Astrocyte (in vitro differentiated cells and primary cell): Measurements from ENCODE around the gene FSTL4.

ENCODE experiments used
- EZH2 ChIP-seq: IDR thresholded peaks from 2 replicates; pipeline ENCODE4 v1.6.1; 2012; ENCODE audit warnings: mild to moderate bottlenecking, low read length, inconsistent platforms; ENCODE audit not compliant: insufficient read depth
- TF ChIP-seq, protein P1 (sequence below): IDR thresholded peaks from 2 replicates; pipeline ENCODE4 v1.5.1; 2011; ENCODE audit warnings: low read depth, mild to moderate bottlenecking, inconsistent platforms, low read length, moderate library complexity; ENCODE audit not compliant: insufficient read depth

DNA sequence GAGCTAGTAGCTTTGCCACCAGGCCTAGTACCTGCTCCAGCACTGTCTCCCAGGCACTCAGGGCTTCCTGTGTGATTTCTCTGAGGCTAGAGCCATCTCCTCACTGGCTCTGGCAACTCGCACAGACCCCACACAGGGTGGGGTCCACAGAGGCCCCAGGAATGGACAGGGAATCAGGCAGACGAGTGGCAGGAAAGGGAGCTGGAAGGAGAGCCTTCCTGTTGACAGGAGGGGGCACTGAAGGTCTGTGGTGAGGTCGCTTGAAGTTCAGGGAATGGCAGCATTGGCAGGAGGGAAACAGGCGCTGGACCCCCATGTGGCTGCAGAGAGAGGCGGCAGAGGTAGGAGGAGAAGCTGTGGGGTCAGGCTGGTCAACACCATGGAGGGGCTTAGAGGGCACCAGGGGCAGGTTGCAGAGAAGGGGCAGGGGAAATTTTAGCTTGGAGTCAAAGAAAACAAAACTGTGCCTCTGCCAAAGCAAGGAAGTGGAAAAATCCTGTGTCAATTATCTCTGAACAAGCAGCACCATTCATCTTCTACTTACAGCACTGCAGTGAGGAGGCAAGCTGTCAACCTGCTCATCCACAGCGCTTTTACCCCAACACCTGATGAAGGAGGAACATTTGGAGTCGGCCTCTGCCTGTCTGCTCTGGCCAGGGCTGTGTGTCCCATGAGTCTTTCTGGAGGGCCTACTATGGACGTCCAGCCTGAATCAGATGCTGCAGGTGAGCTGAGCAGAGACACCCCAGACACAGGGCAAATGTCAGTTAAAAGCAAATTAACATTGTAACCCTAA is 270.2 kb downstream of the FSTL4 start:
- TF ChIP-seq, protein P1, sequence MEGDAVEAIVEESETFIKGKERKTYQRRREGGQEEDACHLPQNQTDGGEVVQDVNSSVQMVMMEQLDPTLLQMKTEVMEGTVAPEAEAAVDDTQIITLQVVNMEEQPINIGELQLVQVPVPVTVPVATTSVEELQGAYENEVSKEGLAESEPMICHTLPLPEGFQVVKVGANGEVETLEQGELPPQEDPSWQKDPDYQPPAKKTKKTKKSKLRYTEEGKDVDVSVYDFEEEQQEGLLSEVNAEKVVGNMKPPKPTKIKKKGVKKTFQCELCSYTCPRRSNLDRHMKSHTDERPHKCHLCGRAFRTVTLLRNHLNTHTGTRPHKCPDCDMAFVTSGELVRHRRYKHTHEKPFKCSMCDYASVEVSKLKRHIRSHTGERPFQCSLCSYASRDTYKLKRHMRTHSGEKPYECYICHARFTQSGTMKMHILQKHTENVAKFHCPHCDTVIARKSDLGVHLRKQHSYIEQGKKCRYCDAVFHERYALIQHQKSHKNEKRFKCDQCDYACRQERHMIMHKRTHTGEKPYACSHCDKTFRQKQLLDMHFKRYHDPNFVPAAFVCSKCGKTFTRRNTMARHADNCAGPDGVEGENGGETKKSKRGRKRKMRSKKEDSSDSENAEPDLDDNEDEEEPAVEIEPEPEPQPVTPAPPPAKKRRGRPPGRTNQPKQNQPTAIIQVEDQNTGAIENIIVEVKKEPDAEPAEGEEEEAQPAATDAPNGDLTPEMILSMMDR, result no peak
- TF ChIP-seq EZH2, result no peak
